NK-92 treated with Interleukin-12 subunit alpha and Interleukin-12 subunit beta, amount 100 ng/mL, for 24 hours (cell line): Measurements from ENCODE around the gene HYLS1.
"Not testable (repeated sequence)": the region's sequence is repeated elsewhere in the genome, so short reads cannot be mapped to it uniquely, and the experiment has no call there.

Source experiments
- DNase-seq: peaks from one replicate; lab custom pipeline; 2025; lab: John Stamatoyannopoulos, UW

Gene HYLS1

DNA sequence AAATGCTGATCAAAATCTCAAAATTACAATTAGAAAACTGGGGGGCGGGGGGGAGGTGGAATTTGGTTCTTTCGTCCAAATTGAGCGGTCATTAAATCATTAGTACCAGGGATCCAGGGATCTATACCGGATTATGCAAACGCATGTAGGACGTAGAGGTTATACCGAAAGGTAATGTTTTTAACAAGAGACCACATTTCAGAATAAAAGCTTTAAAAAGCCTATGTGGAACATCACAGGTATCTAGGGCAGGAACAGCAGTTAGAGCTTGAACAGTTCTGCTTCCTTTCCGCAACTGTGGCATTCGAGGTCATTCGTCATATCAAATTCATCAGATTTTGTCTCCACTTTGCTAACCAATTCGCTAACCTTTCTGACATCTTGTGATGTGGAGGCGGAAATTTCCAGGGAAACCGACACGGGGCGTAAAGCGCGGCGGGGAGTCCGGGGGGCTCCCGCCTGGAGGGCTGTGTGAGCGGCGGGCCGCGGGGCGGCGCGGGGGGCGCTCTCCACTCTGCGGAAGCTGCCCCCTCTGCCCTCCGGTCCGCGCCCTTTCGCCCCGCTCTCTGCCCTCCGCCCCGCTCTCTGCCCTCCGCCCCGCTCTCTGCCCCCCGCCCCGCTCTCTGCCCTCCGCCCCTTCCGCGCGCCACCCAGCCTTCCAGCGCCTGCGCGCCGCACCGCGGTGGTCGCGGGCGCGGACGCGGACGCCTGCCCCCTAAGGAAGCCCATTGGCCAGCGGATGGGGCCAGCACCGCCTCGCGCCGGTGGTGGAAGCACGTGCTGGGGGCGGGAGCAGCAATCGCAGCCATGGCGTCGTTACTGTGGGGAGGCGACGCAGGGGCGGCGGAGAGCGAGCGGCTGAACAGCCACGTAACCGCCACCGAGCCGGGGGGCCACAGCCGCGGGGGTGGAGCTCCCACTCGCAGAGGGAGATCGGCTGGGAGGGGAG is 16.5 kb downstream of the HYLS1 start, which contains the start of gene DDX25:
Gene DDX25 (plus strand): TSS at position 798 of the 949 bp plus-strand sequence. CDS start 10 bp downstream, at position 808.
- DNase-seq, result no peak

DNA sequence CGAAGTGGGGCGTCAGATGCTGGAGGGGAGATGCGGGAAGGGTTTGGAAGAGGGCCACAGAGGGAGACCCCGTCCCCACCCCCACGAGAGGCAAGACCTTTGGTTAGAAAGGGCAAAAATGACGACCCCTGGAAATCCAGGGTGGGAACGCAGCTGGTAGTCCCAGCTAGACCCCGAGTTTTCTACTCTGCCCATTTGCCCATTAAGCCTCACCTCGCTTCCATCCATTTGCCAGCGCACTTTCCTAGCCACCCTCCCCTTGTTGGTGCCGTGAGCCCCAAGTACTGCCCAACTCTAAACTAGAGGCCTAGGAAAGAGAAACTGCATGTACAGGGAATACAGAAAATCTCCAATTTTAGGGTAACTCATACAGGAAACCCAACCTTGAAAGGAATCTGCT is 17.2 kb downstream of the HYLS1 start:
- no peak for DNase-seq

DNA sequence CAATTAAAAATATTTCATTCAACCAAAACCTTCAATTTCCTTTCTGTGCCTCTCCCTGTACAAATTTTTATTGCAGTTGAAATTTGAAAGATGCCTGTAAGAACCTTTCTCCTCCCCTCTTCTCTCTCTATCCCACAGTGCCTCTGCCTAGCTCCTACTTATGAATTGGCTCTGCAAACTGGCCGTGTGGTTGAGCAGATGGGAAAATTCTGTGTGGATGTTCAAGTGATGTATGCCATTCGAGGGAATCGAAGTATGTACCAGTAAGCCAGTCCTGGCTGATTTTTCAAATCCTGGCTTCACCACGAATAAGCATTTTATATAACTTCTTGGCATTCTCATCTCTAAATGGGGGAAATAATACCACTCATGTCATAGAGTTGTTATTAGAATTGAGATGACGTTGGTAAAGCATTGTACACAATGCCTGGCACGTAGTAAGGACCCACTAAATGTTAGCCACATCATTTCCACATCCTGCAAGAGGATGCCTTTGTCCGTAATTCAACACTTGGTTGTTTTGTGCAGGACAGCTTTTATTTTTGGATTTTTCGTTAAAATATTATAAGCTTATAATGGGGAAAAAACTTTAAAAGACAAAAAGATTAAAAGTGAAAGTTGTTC is 22.9 kb downstream of the HYLS1 start:
- DNase-seq, result no peak

DNA sequence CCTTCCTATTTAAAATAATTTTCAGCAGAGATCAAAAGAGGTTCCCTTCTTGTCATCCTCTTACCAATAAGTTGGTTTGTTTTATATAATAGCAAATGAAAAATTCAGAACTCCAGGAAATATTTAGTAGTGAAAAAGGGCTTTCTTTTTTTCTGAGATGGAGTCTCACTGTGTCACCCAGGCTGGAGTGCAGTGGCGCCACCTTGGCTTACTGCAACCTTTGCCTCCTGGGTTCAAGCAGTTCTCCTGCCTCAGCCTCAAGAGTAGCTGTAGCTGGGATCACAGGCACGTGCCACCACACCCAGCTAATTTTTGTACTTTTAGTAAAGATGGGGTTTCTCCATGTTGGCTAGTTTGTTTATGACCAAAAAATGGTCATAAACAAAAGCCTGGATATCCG is 27.1 kb downstream of the HYLS1 start:
- DNase-seq, result not testable (repeated sequence)

DNA sequence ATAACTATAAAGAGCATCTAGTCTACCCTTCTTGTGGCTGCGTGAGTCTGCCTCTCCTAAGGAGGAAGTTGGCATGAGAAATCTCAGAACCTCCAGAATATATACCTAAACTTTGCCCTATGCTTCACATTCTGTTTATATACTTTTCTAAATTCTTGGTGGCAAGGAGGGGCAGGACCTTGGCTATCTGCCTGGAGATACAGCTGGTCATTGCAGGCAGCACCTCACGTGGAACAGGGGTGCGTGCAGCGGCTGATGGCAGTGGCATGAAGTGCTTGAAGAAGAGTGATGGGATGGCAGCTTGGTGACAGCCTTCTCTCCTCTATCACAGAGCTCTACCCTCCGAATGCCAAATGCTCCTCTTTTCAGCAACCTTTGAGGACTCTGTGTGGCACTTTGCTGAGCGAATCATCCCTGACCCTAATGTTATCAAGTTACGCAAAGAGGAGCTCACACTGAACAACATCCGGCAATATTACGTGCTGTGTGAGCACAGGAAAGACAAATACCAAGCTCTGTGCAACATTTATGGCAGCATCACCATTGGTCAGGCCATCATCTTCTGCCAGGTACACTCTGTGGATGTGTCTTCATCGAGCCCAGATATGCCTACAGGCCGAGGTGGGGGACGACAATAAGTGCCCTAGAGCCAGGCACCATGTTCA is 29.3 kb downstream of the HYLS1 start:
- no peak for DNase-seq

DNA sequence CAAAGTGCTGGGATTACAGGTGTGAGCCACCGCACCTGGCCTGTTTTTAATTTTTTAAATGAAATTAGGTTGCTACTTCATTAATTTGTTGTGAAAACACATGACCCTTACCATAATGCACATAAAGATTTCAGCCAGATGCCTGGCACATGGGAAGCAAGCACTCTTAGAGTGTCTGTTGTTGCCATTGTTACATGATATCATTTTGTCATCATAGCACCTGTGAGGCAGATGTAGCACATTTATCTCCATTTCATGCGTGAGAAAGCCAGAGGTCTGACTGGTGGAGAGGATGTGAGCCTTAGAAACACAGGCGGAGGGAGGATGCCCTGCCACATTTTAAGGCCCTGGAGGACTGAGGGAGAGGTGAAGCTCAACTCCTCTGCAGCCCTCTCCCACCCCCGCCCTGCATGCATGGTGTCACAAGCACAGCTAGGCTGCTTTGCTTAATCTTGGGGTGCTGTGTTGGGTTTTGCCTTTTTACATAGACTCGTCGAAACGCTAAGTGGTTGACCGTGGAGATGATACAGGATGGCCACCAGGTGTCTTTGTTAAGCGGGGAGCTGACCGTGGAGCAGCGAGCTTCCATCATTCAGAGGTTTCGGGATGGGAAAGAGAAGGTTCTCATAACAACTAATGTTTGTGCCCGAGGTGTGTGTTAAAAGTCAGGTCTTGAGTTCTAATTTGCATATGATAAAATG is 30.8 kb downstream of the HYLS1 start:
- no peak for DNase-seq

DNA sequence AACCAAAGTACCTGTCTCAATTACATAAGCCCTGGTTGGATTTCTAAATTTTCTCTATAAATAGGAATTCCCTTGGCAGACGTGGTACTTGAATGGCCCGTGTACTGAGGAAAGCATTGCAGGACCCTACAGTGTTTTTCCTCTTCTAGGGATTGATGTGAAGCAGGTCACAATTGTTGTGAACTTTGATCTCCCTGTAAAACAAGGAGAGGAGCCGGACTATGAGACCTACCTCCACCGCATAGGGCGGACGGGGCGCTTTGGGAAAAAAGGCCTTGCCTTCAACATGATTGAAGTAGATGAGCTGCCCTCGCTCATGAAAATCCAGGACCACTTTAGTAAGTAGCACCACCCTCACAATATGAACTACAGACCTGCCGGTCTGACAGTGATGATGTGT is 33.6 kb downstream of the HYLS1 start:
- no peak for DNase-seq

DNA sequence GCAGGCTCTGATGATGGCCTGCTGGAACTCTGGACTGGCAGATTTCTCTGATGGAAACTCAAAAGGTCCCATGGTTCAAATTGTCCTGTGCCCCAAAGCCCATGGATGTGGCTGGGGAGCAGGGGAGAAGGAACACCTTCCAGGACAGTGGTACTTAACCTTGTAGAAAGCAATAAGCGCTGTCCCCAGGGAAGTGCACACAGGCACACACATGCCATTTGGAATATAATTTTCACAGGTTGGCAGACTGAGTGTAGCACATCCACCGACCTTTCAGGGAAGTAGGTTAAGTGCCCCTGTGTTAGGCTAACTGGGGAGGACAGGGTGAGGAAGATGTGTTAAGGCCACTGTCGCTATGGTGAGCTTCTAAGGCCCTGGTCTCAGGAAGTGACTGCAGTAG is 34.7 kb downstream of the HYLS1 start:
- DNase-seq, result no peak

DNA sequence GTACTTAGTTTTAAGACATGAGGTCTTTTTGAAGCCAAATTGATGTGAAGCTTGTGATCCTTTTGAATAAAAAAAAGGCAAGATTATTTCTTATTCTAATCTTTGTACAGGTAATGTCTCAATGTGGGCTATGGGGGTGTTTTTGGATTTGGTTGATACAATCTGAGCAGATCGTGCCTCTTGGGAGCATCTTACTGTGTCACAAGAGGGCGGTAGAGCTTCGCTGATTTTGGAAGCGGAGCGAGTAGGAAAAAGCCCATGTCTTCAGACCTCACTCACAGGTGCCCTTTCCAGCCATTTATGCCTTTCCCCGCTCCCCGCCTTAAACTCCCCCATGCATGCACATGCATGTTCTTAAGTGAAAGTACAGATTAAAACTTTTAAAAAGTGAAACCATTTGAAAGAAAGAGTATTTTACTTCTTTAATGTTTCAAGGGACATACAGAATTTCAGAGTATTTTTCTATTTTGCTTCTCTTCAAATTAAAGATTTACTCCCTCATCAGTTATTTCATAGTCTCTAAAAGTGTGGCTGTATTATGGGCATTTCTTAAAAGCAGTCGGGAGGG is 35.6 kb downstream of the HYLS1 start:
- DNase-seq, result peak; percentile 13

DNA sequence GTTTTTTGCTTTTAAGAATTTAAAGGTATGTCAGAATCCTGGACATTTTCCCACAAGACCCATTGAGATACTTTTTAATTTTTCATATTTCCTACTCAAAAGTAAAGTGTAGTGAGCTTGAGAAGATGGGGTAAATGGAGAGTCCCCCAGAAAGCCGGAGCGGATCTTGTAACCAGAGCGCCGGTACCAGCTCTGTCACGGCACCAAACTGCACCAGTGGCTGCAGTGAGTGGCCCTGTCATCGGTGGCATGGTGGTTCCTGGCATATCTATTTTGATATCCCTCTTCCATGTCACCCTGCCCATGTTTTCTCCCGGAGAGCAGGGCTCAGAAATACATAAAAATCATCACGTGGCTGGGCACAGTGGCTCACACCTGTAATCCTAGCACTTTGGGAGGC is 36.2 kb downstream of the HYLS1 start:
- no peak for DNase-seq

DNA sequence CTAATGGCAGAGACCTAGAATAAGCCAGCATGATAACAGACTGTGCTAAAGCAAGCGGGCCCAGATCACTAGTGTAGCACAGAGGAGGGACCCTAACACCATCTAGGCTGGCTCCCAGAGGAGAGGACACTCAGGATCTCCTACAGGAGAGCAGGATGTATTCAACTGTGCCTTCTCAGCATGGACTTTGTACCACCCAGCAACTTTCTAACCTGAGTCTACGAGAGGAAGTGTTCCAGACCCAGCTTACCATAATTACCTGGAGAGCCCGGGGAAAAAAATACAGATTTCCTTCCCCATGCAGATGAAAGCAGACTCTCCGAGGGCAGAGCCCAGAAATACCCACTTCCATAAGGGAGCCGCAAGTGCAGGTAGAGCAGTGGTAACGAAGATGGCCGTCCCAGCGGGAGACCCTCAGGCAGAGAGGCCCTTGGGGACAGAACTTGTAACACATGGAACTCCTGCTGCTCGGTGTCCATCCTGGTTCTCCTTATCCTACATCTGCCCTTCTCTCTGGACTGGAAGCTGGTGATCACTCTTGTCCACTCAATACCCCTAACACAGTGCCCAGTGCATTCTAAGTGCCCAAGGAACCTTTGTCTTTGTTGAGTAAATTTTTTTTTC is 37.0 kb downstream of the HYLS1 start:
- DNase-seq, result no peak

DNA sequence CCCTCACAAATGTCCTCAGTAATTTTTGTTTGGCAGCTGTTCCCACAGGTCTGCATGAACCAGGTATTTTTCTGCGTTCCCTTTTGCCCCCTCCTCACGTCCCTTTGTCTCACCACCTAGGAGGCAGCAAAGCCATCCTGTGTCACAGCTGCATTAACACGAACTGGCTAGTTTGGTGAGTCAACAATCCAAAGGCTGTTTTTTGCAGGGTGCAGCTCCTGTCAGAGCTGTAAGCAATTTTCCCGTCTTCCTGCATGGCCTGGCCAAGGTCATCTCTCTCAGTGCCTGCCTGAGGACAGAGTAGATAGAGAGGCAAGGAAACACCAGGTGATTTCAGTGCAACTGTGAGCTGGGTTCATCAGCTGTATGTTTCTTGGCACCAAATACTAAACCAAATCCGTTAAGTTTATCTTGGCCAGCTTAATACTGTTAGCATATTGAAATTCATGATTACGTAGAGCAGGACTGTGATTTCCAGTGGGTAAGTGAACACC is 37.8 kb downstream of the HYLS1 start:
- no peak for DNase-seq

DNA sequence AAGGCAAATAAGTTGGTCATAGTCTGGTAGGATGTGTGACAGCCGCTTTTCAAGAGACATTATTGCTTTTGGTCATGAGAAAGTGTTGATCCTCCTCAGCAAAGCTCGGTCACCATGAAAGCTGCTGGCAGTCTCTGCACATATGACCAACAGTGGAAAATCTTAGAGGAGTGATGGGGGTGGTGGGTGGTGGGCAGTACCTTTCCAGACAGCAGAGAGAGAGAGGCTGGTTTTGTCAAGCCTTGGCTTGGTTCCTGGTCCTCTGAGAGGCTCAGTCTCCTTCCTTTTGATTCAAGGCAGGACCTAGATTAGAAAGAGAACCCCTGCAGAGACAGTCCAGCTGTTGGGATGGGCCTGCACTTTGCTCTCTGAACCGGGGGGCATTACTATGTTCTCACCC is 38.3 kb downstream of the HYLS1 start:
- DNase-seq, result no peak

DNA sequence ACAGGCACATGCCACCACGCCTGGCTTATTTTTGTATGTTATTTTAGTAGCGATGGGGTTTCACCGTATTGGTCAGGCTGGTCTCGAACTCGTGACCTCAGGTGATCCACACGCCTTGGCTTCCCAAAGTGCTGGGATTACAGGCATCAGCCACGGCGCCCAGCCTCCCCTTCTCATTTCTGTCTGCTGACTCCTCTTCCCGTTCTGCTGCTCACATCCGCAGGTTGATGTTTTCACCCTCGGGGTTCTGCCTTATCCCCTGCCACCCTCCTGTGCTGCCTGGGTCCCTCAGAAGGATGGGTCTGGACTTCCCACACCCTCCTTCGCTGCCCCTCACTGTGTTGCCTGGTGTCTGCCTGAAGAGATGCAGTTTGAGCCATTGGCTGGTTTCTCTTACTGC is 39.2 kb downstream of the HYLS1 start:
- DNase-seq, result no peak

DNA sequence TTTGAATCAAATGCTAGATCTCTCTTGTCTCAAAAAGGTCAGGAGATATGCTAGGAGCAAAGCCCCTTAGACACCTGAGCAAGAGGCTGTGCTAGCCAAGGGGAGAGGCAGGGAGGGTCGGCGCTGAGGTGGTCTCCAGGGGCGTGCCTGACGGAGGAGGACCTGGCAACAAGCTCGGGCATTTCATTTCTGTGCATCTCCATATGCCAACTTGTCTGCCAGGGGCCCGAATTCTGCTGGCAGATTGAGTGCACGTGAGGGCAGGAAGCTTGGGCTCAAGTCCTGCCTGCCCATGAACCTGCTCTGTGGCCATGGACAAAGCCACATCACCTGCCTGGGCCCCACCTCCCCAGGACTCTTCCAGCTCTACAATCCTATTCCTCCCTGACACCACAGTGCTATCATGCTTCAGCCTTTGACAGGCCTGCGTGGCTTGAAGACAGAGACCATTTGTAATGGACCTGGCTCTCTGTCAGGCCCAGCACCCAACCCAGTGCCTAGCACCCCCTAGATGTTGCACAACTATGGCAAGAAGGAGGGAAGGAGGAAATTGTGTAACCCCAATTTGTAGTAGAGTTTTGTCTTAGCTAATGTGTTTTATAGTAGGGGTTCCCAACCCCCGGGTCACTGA is 42.1 kb downstream of the HYLS1 start:
- no peak for DNase-seq

DNA sequence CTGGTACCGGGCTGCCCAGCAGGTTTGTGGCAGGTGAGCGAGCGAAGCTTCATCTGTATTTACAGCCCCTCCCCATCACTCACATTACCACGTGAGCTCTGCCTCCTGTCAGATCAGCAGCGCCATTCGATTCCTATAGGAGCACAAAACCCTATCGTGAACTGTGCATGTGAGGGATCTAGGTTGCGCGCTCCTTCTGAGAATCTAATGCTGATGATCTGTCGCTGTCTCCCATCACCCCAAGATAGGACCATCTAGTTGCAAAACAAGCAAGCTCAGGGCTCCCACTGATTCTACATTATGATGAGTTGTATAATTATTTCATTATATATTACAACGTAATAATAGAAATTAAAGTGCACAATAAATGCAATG is 42.6 kb downstream of the HYLS1 start:
- no peak for DNase-seq

DNA sequence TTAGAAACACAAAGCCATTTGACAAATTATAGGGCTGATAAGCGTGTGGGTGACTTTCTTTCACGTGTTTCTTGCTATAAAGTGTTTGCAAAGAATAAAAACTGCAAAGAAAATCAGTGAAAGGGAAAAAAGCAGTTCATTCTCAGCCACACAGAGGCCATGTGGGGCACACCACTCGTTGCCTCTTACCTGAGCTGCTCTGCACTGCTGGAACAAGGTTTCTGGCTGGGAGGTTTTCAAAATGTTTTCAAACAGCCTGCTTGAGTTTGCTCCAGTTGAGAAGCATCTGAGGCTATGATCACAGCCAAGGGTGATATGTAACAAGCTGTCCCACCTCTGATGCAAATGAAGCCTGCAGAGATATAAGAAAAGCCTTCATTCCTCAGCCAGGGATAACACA is 43.6 kb downstream of the HYLS1 start:
- DNase-seq, result no peak

DNA sequence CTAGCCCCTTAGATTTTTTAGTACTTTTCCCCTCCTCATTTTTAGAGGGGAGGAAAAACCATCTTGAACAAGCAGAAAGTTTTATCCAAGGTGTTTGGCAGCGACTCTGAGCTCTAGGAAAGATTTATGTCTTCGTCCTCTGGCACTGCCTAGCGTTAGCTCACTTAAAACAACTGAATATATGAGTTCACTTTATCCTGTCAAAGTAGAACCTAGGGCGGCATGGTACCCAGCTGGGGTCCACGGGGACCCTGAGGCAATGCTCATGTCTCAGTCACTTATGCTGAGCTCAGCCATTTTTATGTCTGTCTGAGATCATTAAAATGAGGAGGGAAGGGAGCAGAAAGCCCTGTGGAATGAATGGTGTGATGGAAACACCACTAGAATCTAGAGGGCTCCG is 44.2 kb downstream of the HYLS1 start:
- no peak for DNase-seq

DNA sequence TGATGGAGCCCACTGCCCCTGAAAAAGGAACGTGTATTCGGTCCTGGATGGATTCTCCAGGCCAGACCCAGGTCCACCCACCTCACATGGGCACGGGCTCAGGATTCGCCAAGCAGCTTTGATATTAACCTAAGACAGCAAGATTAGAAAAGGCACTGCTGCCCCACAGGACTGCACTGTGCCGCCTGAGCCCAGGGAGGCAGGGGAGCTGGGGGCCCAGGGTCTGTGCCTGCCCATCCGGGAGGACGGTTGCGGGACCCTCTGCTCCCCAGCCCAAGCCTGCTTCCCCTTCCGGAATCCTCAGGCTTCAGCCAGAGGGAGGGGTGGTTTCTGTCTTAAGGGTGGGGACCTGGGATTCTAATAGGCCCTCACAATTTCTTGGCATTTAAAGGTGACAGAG is 44.8 kb downstream of the HYLS1 start:
- DNase-seq, result no peak

DNA sequence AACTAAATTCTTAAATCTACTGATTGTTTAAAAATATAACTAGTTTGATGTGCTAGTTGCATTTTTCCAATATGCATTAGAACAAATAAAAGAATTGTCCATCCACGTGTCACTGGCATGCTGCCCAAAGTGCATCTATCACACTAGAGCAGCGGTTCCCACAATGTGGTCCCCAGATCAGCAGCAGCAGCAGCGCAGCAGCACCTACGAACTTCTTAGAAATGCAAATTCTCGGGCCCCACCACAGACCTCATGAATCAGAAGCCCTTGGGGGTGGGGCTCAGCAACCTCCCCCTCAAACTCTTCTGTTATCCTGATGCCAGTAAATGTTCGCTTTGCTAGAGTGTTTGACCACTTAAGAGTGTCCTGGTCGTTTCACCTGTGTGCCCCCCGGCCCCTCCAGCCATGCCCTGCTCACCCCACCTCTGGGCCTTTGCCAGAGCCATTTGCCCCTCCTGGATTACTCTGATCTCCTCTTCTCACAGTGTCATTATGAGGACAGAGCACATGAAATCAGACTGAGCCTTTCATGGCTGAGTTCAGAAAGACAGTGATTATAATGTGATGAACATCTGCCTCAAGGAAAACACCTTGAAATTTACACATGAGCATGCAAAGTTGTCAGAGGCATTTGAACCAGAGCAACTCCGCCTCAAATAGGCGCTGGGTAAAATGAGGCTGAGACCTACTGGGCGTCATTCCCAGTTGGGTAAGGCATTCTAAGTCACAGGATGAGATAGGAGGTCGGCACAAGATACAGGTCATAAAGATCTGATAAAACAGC is 45.8 kb downstream of the HYLS1 start:
- DNase-seq, result peak; percentile 18
